ENCODE results near the gene MUTYH. TPM values are rescaled to one million over a fixed set of nuclear protein-coding genes. Genes with fewer than 3 reads are reported as not detected.

Gene MUTYH
- total and polyA plus RNA-seq, 2 of the 8 experiments (the other 6 are each of a cell fraction or from before 2014, with no cell fraction given), result 51.9 to 65.7 TPM

GRCh38 chr1:45370575-45370974, 30.3 kb upstream of the MUTYH start:
- Histone ChIP-seq H4K5ac (ENCODE audit: insufficient read length, low read depth, low read length) (no peak overlapping the region), H3K27me3 (replicated peaks in 1 of 4; ENCODE audit: control insufficient read depth in 3 of 4, extremely low read depth in 1 of 4, insufficient read depth in 3 of 4, low read length in 3 of 4) (no peaks in the 10 kb centered on the region), H4K8ac (ENCODE audit: extremely low read depth, insufficient read depth, low read length) (no peak overlapping the region), H3K14ac (ENCODE audit: insufficient read length) (no peak overlapping the region), H2BK20ac (ENCODE audit: low read length) (no peak overlapping the region), H4K91ac (replicated peaks; ENCODE audit: insufficient read length, low read length) (no peak overlapping the region), H3K23me2 (ENCODE audit: low read depth, low read length) (no peaks in the 10 kb centered on the region), H2BK120ac (replicated peaks; ENCODE audit: low read depth, low read length) (no peak overlapping the region), H3K4me3 (ENCODE audit: extremely low read depth in 1 of 4, insufficient read depth in 2 of 4, low read depth in 3 of 4, low read length in 4 of 4) (no peak overlapping the region), H3K9me3 (ENCODE audit: insufficient read depth in 2 of 2, low read depth in 1 of 2, low read length in 1 of 2) (no peaks in the 10 kb centered on the region), H2BK12ac (ENCODE audit: low read depth, low read length) (no peak overlapping the region), H2BK5ac (ENCODE audit: low read depth, low read length) (no peak overlapping the region), H3K9ac (replicated peaks in 1 of 4; ENCODE audit: extremely low read depth in 1 of 4, low read depth in 3 of 4, low read length in 3 of 4) (no peak overlapping the region), H2AFZ (ENCODE audit: low read length) (no peak overlapping the region), H3K27ac (ENCODE audit: low read depth, low read length) (no peak overlapping the region), H3K4me1 (replicated peaks in 1 of 4; ENCODE audit: control insufficient read depth in 3 of 4, insufficient read depth in 4 of 4, low read length in 3 of 4) (no peaks in the 10 kb centered on the region), H2BK15ac (ENCODE audit: low read length) (no peak overlapping the region), H3K18ac (ENCODE audit: extremely low read depth, low read length) (no peak overlapping the region), H2AK5ac (ENCODE audit: low read depth, low read length) (no peak overlapping the region), H3K23ac (ENCODE audit: insufficient read length) (no peak overlapping the region), H4K20me1 (replicated peaks in 1 of 2; ENCODE audit: control insufficient read depth in 1 of 2, insufficient read depth in 2 of 2, low read length in 2 of 2) (no peaks in the 10 kb centered on the region), H3K79me1 (ENCODE audit: low read depth, low read length) (no peaks in the 10 kb centered on the region), H3K4ac (replicated peaks; ENCODE audit: insufficient read length, low read depth, low read length) (no peak overlapping the region), H3K4me2 (ENCODE audit: insufficient read depth in 1 of 2, low read depth in 2 of 2, low read length in 2 of 2) (no peak overlapping the region), H3K79me2 (ENCODE audit: control insufficient read depth in 1 of 2, insufficient read depth in 2 of 2, low read length in 2 of 2) (no peaks in the 10 kb centered on the region), H3K56ac (replicated peaks; ENCODE audit: insufficient read length, low read depth, low read length) (no peak overlapping the region), H3K36me3 (ENCODE audit: control insufficient read depth in 2 of 4, insufficient read depth in 4 of 4, low read length in 3 of 4) (no peaks in the 10 kb centered on the region)
- DNase-seq (ENCODE audit: low read depth in 1 of 2, low spot score in 2 of 2) (no peak), FAIRE-seq (no peak)
- ChIA-PET CTCF (ENCODE audit: partially characterized antibody) (interaction anchor here (1.2 kb wide), 1 partner anchor 184 kb away, joined by 3 read pairs; no protein-coding TSS in a partner anchor), POLR2A (ENCODE audit: partially characterized antibody) (interaction anchor here (1.7 kb wide), 1 partner anchor 15 kb away, joined by 3 read pairs; no protein-coding TSS in a partner anchor)
- no peak for TF ChIP-seq RBBP5 (IDR thresholded peaks at IDR 0.05; ENCODE audit: borderline replicate concordance, low read depth, low read length)
